SK-N-SH treated with all-trans-retinoic acid at 6 μM for 48 hours (cell line): ENCODE data around the gene SBK2.

ENCODE experiments used
- ATAC-seq: fragments of 200-7000 bp; cut with Tn5 transposase; 3 replicates; pipeline ENCODE4 v1.9.1; 2020; ENCODE audit warnings: mild to moderate bottlenecking, moderate library complexity
- BACH2 ChIP-seq: fragments of 250-450 bp; sonication (Bioruptor Pico); IDR thresholded peaks from 2 replicates; pipeline ENCODE4 v1.9.0; 2021; ENCODE audit warnings: mild to moderate bottlenecking, borderline replicate concordance
- CSDC2 ChIP-seq: fragments of 250-450 bp; sonication (Bioruptor Pico); IDR thresholded peaks from 2 replicates; pipeline ENCODE4 v1.5.0; 2020; ENCODE audit warnings: mild to moderate bottlenecking, moderate library complexity
- ESRRG ChIP-seq: fragments of 250-450 bp; sonication (Bioruptor Pico); IDR thresholded peaks from 2 replicates; pipeline ENCODE4 v1.6.1; 2021; ENCODE audit warnings: mild to moderate bottlenecking
- GLIS3 ChIP-seq: fragments of 250-450 bp; sonication (Bioruptor Pico); IDR thresholded peaks from 2 replicates; pipeline ENCODE4 v1.5.0; 2020; ENCODE audit warnings: mild to moderate bottlenecking, moderate library complexity
- ISL1 ChIP-seq: fragments of 250-450 bp; sonication (Bioruptor Pico); IDR thresholded peaks from 2 replicates; pipeline ENCODE4 v2.1.2; 2022; ENCODE audit warnings: mild to moderate bottlenecking, moderate library complexity
- OSR1 ChIP-seq: fragments of 250-450 bp; sonication (Bioruptor Pico); IDR thresholded peaks from 2 replicates; pipeline ENCODE4 v1.8.0; 2022; ENCODE audit warnings: moderate library complexity, mild to moderate bottlenecking, inconsistent platforms
- PPARA ChIP-seq: fragments of 250-450 bp; sonication (Bioruptor Pico); IDR thresholded peaks from 2 replicates; pipeline ENCODE4 v1.5.0; 2020; ENCODE audit warnings: mild to moderate bottlenecking, borderline replicate concordance
- RARB ChIP-seq: fragments of 250-450 bp; sonication (Bioruptor Pico); IDR thresholded peaks from 2 replicates; pipeline ENCODE4 v1.8.0; 2021; ENCODE audit warnings: mild to moderate bottlenecking, moderate library complexity
- SNAI2 ChIP-seq: fragments of 250-450 bp; sonication (Bioruptor Pico); IDR thresholded peaks from 2 replicates; pipeline ENCODE4 v1.5.0; 2020; ENCODE audit warnings: mild to moderate bottlenecking, moderate library complexity
- TCF4 ChIP-seq: fragments of 250-450 bp; sonication (Bioruptor Pico); IDR thresholded peaks from 2 replicates; pipeline ENCODE4 v1.8.0; 2021; ENCODE audit warnings: mild to moderate bottlenecking, moderate library complexity, borderline replicate concordance
- TOX ChIP-seq: fragments of 250-450 bp; sonication (Bioruptor Pico); IDR thresholded peaks from 2 replicates; pipeline ENCODE4 v1.8.0; 2021; ENCODE audit warnings: mild to moderate bottlenecking, moderate library complexity, borderline replicate concordance
- ZC3H10 ChIP-seq: fragments of 250-450 bp; sonication (Bioruptor Pico); IDR thresholded peaks from 2 replicates; pipeline ENCODE4 v1.5.1; 2021; ENCODE audit warnings: mild to moderate bottlenecking, moderate library complexity
- ZFP30 ChIP-seq: fragments of 450-650 bp; formaldehyde crosslinking; IDR thresholded peaks from 2 replicates; pipeline ENCODE4 v1.5.0; 2022; ENCODE audit warnings: mild to moderate bottlenecking, moderate library complexity
- ZNF565 ChIP-seq: fragments of 450-650 bp; formaldehyde crosslinking; conservative IDR thresholded peaks from 2 replicates; pipeline ENCODE4 v1.5.0; 2020; ENCODE audit warnings: low read depth, mild to moderate bottlenecking, moderate library complexity
- ZNF70 ChIP-seq: fragments of 450-650 bp; formaldehyde crosslinking; IDR thresholded peaks from 2 replicates; pipeline ENCODE4 v1.5.0; 2020; ENCODE audit warnings: mild to moderate bottlenecking, moderate library complexity
- ZNF8 ChIP-seq: fragments of 450-650 bp; formaldehyde crosslinking; IDR thresholded peaks from 2 replicates; pipeline ENCODE4 v1.5.0; 2020; ENCODE audit warnings: mild to moderate bottlenecking, moderate library complexity
- TF ChIP-seq, protein P1 (sequence below): fragments of 250-450 bp; sonication (Bioruptor Pico); IDR thresholded peaks from 2 replicates; pipeline ENCODE4 v1.5.1; 2020; ENCODE audit warnings: low read depth, mild to moderate bottlenecking, moderate library complexity
- TF ChIP-seq, protein P2 (sequence below): fragments of 250-450 bp; sonication (Bioruptor Pico); IDR thresholded peaks from 2 replicates; pipeline ENCODE4 v1.8.0; 2021; ENCODE audit warnings: low read depth, mild to moderate bottlenecking, moderate library complexity, borderline replicate concordance
- TF ChIP-seq, protein P3 (sequence below): fragments of 250-450 bp; sonication (Bioruptor Pico); IDR thresholded peaks from 2 replicates; pipeline ENCODE4 v1.8.0; 2020; ENCODE audit warnings: mild to moderate bottlenecking, moderate library complexity, borderline replicate concordance
- TF ChIP-seq, protein P4 (sequence below): fragments of 250-450 bp; sonication (Bioruptor Pico); IDR thresholded peaks from 2 replicates; pipeline ENCODE4 v1.5.0; 2020; ENCODE audit warnings: mild to moderate bottlenecking, moderate library complexity

SBK2 gene, protein sequence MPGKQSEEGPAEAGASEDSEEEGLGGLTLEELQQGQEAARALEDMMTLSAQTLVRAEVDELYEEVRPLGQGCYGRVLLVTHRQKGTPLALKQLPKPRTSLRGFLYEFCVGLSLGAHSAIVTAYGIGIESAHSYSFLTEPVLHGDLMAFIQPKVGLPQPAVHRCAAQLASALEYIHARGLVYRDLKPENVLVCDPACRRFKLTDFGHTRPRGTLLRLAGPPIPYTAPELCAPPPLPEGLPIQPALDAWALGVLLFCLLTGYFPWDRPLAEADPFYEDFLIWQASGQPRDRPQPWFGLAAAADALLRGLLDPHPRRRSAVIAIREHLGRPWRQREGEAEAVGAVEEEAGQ

DNA sequence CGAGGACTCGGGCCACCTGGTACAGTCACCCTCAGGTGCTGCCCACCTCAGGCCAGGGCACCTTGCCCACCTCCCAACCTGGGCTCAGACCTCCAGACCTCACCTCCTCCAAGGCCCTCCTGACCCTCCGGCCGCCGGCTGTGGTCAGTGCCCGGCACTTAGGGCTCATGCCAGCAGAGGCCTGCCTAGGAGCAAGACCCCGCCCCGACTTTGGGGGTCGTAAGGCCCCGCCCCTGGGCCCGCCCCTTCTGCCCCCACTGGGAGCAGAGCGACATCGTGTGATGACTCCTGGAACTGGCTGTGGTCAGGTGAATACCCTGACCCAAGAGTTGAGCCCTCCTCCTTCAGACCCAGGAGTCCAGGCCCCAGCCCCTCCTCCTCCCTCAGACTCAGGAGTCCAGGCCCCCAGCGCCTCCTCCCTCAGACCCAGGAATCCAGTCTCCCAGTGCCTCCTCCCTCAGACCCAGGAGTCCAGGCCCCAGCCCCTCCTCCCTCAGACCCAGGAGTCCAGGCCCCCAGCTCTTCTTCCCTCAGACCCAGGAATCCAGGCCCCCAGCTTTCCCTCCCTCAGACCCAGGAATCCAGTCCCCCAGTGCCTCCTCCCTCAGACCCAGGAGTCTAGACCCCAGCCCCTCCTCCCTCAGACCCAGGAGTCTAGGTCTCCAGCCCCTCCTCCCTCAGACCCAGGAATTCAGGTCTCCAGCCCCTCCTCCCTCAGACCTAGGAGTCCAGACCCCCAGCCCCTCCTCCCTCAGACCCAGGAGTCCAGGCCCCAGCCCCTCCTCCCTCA is at the start of gene SBK2:
Gene SBK2 (minus strand): TSS at position 183 of the 790 bp plus-strand sequence. CDS start 839 bp downstream, outside the sequence.
- no peak for TF ChIP-seq PPARA (CRISPR knock-in tag)
- no peak for TF ChIP-seq SNAI2 (CRISPR knock-in tag)
- TF ChIP-seq, protein P1, sequence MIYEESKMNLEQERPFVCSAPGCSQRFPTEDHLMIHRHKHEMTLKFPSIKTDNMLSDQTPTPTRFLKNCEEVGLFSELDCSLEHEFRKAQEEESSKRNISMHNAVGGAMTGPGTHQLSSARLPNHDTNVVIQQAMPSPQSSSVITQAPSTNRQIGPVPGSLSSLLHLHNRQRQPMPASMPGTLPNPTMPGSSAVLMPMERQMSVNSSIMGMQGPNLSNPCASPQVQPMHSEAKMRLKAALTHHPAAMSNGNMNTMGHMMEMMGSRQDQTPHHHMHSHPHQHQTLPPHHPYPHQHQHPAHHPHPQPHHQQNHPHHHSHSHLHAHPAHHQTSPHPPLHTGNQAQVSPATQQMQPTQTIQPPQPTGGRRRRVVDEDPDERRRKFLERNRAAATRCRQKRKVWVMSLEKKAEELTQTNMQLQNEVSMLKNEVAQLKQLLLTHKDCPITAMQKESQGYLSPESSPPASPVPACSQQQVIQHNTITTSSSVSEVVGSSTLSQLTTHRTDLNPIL (CRISPR knock-in tag), result no peak
- no peak for TF ChIP-seq TOX
- no peak for TF ChIP-seq ZNF70 (CRISPR knock-in tag)
- TF ChIP-seq, protein P2, sequence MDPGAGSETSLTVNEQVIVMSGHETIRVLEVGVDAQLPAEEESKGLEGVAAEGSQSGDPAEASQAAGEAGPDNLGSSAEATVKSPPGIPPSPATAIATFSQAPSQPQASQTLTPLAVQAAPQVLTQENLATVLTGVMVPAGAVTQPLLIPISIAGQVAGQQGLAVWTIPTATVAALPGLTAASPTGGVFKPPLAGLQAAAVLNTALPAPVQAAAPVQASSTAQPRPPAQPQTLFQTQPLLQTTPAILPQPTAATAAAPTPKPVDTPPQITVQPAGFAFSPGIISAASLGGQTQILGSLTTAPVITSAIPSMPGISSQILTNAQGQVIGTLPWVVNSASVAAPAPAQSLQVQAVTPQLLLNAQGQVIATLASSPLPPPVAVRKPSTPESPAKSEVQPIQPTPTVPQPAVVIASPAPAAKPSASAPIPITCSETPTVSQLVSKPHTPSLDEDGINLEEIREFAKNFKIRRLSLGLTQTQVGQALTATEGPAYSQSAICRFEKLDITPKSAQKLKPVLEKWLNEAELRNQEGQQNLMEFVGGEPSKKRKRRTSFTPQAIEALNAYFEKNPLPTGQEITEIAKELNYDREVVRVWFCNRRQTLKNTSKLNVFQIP, result no peak
- no peak for TF ChIP-seq TCF4 (CRISPR knock-in tag)
- TF ChIP-seq ZFP30 (CRISPR knock-in tag), result no peak
- no peak for TF ChIP-seq BACH2 (CRISPR knock-in tag)
- no peak for TF ChIP-seq OSR1 (CRISPR knock-in tag)
- no peak for TF ChIP-seq ESRRG
- no peak for TF ChIP-seq GLIS3 (CRISPR knock-in tag)
- TF ChIP-seq CSDC2 (CRISPR knock-in tag), result no peak
- TF ChIP-seq ZNF8 (CRISPR knock-in tag), result no peak
- TF ChIP-seq ZNF565 (CRISPR knock-in tag), result no peak
- TF ChIP-seq, protein P3, sequence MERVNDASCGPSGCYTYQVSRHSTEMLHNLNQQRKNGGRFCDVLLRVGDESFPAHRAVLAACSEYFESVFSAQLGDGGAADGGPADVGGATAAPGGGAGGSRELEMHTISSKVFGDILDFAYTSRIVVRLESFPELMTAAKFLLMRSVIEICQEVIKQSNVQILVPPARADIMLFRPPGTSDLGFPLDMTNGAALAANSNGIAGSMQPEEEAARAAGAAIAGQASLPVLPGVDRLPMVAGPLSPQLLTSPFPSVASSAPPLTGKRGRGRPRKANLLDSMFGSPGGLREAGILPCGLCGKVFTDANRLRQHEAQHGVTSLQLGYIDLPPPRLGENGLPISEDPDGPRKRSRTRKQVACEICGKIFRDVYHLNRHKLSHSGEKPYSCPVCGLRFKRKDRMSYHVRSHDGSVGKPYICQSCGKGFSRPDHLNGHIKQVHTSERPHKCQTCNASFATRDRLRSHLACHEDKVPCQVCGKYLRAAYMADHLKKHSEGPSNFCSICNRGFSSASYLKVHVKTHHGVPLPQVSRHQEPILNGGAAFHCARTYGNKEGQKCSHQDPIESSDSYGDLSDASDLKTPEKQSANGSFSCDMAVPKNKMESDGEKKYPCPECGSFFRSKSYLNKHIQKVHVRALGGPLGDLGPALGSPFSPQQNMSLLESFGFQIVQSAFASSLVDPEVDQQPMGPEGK (CRISPR knock-in tag), result no peak
- no peak for TF ChIP-seq RARB (CRISPR knock-in tag)
- TF ChIP-seq ISL1 (CRISPR knock-in tag), result no peak
- TF ChIP-seq, protein P4, sequence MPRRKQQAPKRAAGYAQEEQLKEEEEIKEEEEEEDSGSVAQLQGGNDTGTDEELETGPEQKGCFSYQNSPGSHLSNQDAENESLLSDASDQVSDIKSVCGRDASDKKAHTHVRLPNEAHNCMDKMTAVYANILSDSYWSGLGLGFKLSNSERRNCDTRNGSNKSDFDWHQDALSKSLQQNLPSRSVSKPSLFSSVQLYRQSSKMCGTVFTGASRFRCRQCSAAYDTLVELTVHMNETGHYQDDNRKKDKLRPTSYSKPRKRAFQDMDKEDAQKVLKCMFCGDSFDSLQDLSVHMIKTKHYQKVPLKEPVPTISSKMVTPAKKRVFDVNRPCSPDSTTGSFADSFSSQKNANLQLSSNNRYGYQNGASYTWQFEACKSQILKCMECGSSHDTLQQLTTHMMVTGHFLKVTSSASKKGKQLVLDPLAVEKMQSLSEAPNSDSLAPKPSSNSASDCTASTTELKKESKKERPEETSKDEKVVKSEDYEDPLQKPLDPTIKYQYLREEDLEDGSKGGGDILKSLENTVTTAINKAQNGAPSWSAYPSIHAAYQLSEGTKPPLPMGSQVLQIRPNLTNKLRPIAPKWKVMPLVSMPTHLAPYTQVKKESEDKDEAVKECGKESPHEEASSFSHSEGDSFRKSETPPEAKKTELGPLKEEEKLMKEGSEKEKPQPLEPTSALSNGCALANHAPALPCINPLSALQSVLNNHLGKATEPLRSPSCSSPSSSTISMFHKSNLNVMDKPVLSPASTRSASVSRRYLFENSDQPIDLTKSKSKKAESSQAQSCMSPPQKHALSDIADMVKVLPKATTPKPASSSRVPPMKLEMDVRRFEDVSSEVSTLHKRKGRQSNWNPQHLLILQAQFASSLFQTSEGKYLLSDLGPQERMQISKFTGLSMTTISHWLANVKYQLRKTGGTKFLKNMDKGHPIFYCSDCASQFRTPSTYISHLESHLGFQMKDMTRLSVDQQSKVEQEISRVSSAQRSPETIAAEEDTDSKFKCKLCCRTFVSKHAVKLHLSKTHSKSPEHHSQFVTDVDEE (CRISPR knock-in tag), result no peak
- ATAC-seq, result peak; percentile 50; the same call in 2 of the 3 replicates

DNA sequence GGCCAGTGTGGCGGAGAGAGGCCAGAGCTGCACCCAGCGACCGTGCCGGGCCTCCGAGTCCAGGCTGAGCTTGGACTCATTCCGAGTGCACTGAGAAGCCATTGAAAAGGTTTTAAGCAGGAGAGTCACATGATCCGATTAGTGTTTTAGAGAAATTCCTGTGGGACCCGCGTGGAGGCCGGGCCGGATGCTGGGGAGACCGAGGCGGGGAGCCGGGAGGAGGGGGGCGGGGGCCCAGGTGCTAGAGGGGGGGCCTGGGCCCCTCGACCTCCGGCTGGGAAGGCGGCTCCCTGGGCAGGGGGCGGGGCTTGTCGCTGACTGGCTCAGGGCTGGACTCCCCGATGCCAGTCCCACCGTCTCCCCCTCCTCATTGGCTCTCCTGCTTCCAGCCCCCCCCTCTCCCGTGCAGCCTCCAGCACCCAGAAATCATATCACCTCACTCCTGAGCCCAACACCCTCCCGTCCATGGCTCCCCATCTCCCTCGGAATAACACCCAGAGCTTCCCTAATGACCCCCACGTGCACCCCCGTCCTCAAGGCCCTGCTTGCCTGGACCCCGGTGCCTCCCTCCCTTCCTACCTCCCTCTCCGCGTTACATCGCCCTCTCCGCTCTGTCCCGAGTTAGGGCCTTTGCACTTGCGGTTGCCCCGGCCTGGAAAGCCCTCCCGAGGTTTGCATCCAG is 48.9 kb upstream of the SBK2 start:
- TF ChIP-seq, protein P1 (CRISPR knock-in tag), result no peak
- TF ChIP-seq ZC3H10 (CRISPR knock-in tag) (no peak), ZNF565 (CRISPR knock-in tag) (no peak), GLIS3 (CRISPR knock-in tag) (no peak)
- TF ChIP-seq, protein P2, result no peak
- TF ChIP-seq, protein P3 (CRISPR knock-in tag), result no peak
- peak; percentile 87 for ATAC-seq
